Body of pancreas (tissue), 4 donors: Measurements from ENCODE around the gene CLEC5A. TPM values are rescaled to one million over a fixed set of nuclear protein-coding genes. Genes with fewer than 3 reads are reported as not detected.
A peak's percentile ranks its signal among the peaks of the same experiment; 100 is the strongest.
"Not testable (repeated sequence)": the region's sequence is repeated elsewhere in the genome, so short reads cannot be mapped to it uniquely, and the experiment has no call there.

Source experiments
- ATAC-seq: fragments of 150-250 bp; one replicate; pipeline ENCODE4 v1.9.1; 2016
- DNase-seq, 4 donors: peaks; one replicate each; pipeline ENCODE4 v3.0.0-alpha.2; 2019
- H3K27ac ChIP-seq, 4 donors: fragments of 200-600 bp; sonication (generic); 1 replicate in 3 of 4; 2 replicates in 1 of 4; pipeline versions ENCODE4 v1.5.1 to v1.6.1; 2016 to 2019; ENCODE audit warnings: mild to moderate bottlenecking in 1 of 4, mixed read lengths in 1 of 4, moderate library complexity in 1 of 4
- H3K27me3 ChIP-seq, 2 donors: fragments of 200-600 bp; sonication (generic); one replicate each; pipeline ENCODE4 v1.6.0; 2016; ENCODE audit warnings: mild to moderate bottlenecking in 1 of 2
- H3K36me3 ChIP-seq, 2 donors: fragments of 200-600 bp; sonication (generic); replicated peaks in 1 of 2; 2 replicates each; pipeline ENCODE4 v1.5.1; 2016; ENCODE audit warnings: low read depth in 2 of 2; ENCODE audit not compliant: insufficient read depth in 1 of 2
- H3K4me1 ChIP-seq: fragments of 200-600 bp; sonication (generic); one replicate; pipeline ENCODE4 v1.6.0; 2016
- H3K4me3 ChIP-seq, 2 donors: fragments of 200-600 bp; sonication (generic); 1 replicate in 1 of 2; 2 replicates in 1 of 2; pipeline ENCODE4 v1.5.1; 2016 to 2019
- H3K9me3 ChIP-seq, 3 donors: fragments of 200-600 bp; sonication (generic); 1 replicate in 2 of 3; 2 replicates in 1 of 3; pipeline ENCODE4 v1.5.1; 2016
- CTCF ChIP-seq, 7 experiments: fragments of 450-650 bp in 4 of 7; fragments of 200-600 bp in 3 of 7; sonication (generic) in 3 of 7; IDR thresholded peaks; one replicate each; pipeline ENCODE4 v1.5.1; 2016 to 2019; ENCODE audit warnings: antibody characterized with exemption in 7 of 7
- POLR2A ChIP-seq, 3 donors: fragments of 450-650 bp; IDR thresholded peaks; one replicate each; pipeline ENCODE4 v1.6.1; 2016; ENCODE audit warnings: antibody characterized with exemption in 3 of 3, mild to moderate bottlenecking in 2 of 3
- WGBS, 2 donors: methylation state at CpG; one replicate each; pipeline ENCODE4 v1.1.5; 2017; 5-methylcytosine and 5-hydroxymethylcytosine counted together
- intact Hi-C: fragments of 100-400 bp; cut with DNase I; formaldehyde crosslinking; loops from one replicate; pipeline ENCODE4 v1.15.1; 2023
- total RNA-seq, 2 donors: library from RNA; depleted of rRNA; stranded (reverse); fragments of >200 nt; gene quantifications; one replicate each; pipeline ENCODE4 v1.1.0, GENCODE V29; 2016

Gene CLEC5A
- total RNA-seq, 2 donors from 2014 or later = 0.99 to 1.6 TPM

DNA sequence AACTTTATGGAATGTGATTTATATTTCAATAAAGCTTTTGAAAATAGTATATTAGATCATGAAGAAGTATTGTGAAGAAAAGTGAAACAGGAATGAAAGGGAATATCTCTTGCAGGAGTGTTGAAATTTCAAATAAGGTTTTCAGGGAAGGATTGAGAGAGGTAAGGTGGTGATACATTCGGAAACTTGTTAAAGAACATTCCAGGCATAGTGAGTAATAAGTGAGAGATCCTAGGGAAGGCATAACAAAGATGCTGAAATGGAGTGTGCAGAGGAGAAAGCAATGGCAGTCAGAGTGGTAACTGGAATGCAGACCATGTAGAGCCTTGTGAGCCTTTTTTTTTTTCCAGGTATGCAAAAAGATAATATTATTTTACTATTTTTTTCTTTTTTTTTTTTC is 26.5 kb downstream of the CLEC5A start:
- intact Hi-C loops = no loop called here
- WGBS, 2 donors = 52 to 76% methylated on average over 1 of the region's 1 CpG
- Histone ChIP-seq H3K4me3 (no peak overlapping the region), H3K27me3 (no peaks in the 10 kb centered on the region), H3K9me3 (no peaks in the 10 kb centered on the region), H3K4me1 (peaks cover 6% of the 10 kb centered on the region), H3K36me3 (no peaks in the 10 kb centered on the region), H3K27ac (no peak overlapping the region)
- TF ChIP-seq POLR2A (IDR thresholded peaks at IDR 0.05) (no peak), CTCF (IDR thresholded peaks at IDR 0.05) (no peak)
- DNase-seq (no peak), ATAC-seq (no peak)

- ATAC-seq = no peak
- WGBS, 2 donors = 74% methylated on average over 3 of the region's 3 CpGs
- TF ChIP-seq POLR2A (IDR thresholded peaks at IDR 0.05) = no peak
- TF ChIP-seq CTCF (IDR thresholded peaks at IDR 0.05) = no peak
Observed at GRCh38 chr7:141916099-141916498, 30.7 kb downstream of the CLEC5A start, which contains the start of gene OR9A4. Gene OR9A4, plus strand, starts transcription at chr7:141916399. Its CDS starts 2,477 bp downstream, at chr7:141918876.

GRCh38 chr7:141915565-141915964 is 31.2 kb downstream of the CLEC5A start:
- Histone ChIP-seq H3K4me3 (no peak overlapping the region), H3K27me3 (no peaks in the 10 kb centered on the region), H3K27ac (no peak overlapping the region), H3K9me3 (no peaks in the 10 kb centered on the region), H3K4me1 (peaks cover 6% of the 10 kb centered on the region), H3K36me3 (no peaks in the 10 kb centered on the region)
- DNase-seq = peak; percentile 60 to 76 (median 70)
- intact Hi-C loops = no loop called here
- peak; percentile 95 for ATAC-seq
- WGBS, 2 donors = 7 to 15% methylated on average over 2 of the region's 2 CpGs
- TF ChIP-seq CTCF (IDR thresholded peaks at IDR 0.05) (no peak), POLR2A (IDR thresholded peaks at IDR 0.05) (no peak)

More at GRCh38 chr7:141916099-141916498, 30.7 kb downstream of the CLEC5A start, which contains the start of gene OR9A4:
- intact Hi-C loops = no loop called here
- Histone ChIP-seq H3K4me3 (no peak within 1 kb of the TSS), H3K27me3 (no peaks in the 10 kb centered on the region), H3K27ac (no peak within 1 kb of the TSS), H3K4me1 (peaks cover 6% of the 10 kb centered on the region), H3K36me3 (no peaks in the 10 kb centered on the region), H3K9me3 (no peaks in the 10 kb centered on the region)
- no peak for DNase-seq

GRCh38 chr7:141911391-141911790 is 35.4 kb downstream of the CLEC5A start:
- ATAC-seq = no peak
- H3K4me3 ChIP-seq = no peak overlapping the region
- no peaks in the 10 kb centered on the region for H3K36me3 ChIP-seq
- peaks cover 6% of the 10 kb centered on the region for H3K4me1 ChIP-seq
- intact Hi-C loops = no loop called here
- no peaks in the 10 kb centered on the region for H3K27me3 ChIP-seq
- TF ChIP-seq POLR2A (IDR thresholded peaks at IDR 0.05) = no peak
- no peak for TF ChIP-seq CTCF (IDR thresholded peaks at IDR 0.05)
- H3K27ac ChIP-seq = no peak overlapping the region
- no peak for DNase-seq
- H3K9me3 ChIP-seq = no peaks in the 10 kb centered on the region

DNA sequence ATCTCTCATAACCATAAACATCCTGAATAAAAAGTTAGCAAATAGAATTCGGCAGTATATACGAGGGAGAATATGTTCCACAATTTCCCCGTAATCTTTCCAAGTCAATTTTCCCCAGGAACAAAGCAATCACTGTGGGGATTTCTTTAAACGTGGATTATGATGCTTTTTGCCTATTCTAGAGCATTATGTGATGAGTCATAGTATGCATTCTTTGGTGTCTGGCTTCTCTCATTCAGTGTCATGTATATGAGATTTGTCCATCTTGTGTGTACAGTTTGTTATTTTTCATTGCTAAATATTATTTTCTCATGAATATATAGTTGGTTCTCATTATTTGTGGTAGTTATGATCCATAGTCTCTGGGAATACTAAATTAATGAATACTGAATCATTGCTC is 40.5 kb downstream of the CLEC5A start:
- intact Hi-C loops = no loop called here
- Histone ChIP-seq H3K9me3 (no peaks in the 10 kb centered on the region), H3K36me3 (no peaks in the 10 kb centered on the region), H3K27ac (no peak overlapping the region), H3K27me3 (no peaks in the 10 kb centered on the region), H3K4me1 (no peaks in the 10 kb centered on the region), H3K4me3 (no peak overlapping the region)
- no peak for DNase-seq
- TF ChIP-seq POLR2A (IDR thresholded peaks at IDR 0.05) = no peak
- no peak for TF ChIP-seq CTCF (IDR thresholded peaks at IDR 0.05)
- no peak for ATAC-seq
- 78 to 80% methylated on average over 4 of the region's 4 CpGs for WGBS, 2 donors

GRCh38 chr7:141899366-141899765 is 47.4 kb downstream of the CLEC5A start:
- intact Hi-C loops, H3K4me3 ChIP-seq, H3K27ac ChIP-seq, ATAC-seq, H3K4me1 ChIP-seq, DNase-seq, H3K9me3 ChIP-seq, H3K36me3 ChIP-seq, H3K27me3 ChIP-seq: not testable (repeated sequence)
- 93 to 100% methylated on average over 3 of the region's 3 CpGs for WGBS, 2 donors
